PC-9 (cell line): ENCODE data around the gene POLA1.

Experiments used
- CTCF ChIP-seq: fragments of 200-600 bp; sonication (generic); conservative IDR thresholded peaks from 2 replicates; pipeline ENCODE4 v1.6.1; 2017; ENCODE audit warnings: mixed run types, antibody characterized with exemption, mild to moderate bottlenecking, moderate library complexity
- EZH2 ChIP-seq: fragments of 200-600 bp; sonication (generic); IDR thresholded peaks from 2 replicates; pipeline ENCODE4 v1.8.0; 2017; ENCODE audit warnings: antibody characterized with exemption, low read depth

DNA sequence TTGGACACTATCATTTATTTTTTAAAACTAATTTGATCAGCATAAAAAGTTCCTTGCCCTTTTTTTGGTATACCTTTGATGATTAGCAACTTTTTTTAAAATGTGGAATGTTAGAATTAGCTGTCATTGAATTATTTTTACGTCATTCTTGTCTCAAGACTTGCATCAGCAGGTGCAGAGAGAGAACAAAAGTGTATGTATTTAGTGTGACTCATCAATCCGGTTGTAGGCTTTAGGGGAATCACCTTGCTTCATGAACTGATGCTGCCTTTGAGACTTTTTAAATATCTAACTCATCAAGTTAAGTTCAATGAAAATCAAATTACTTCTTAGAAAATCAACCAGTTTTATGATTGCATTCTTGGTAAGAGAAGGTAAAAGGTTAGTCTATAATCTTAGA is 197.0 kb downstream of the POLA1 start:
- TF ChIP-seq EZH2 (no peak), CTCF (no peak)
